MCF 10A (cell line): Measurements from ENCODE around the gene XYLT1. TPM values are rescaled to one million over a fixed set of nuclear protein-coding genes. Genes with fewer than 3 reads are reported as not detected.

Experiments used
- BruUV-seq: library from RNA; stranded (reverse); fragments of 400-500 nt; replicated peaks from 2 replicates; lab custom pipeline; 2021; lab: Mats Ljungman, UMichigan
- CTCF ChIA-PET: fragments of 300-600 bp; sonication (Branson Sonifier 250); formaldehyde crosslinking; extraction: SDS; loops from one replicate; lab custom pipeline; 2021; ENCODE audit warnings: antibody characterized with exemption, inconsistent platforms; lab: Yijun Ruan, JAX
- POLR2A ChIA-PET: fragments of 300-600, 350-650 bp; sonication (Branson Sonifier 250); formaldehyde crosslinking; extraction: SDS; loops from one replicate; lab custom pipeline; 2020; ENCODE audit warnings: antibody characterized with exemption, inconsistent platforms; lab: Yijun Ruan, JAX
- DNase-seq: peaks from one replicate; pipeline ENCODE4 v3.0.0-alpha.2; 2018; ENCODE audit not compliant: unreplicated experiment
- H3K27ac Mint-ChIP-seq: one replicate; pipeline ENCODE4 v1.8.0; 2022; ENCODE audit warnings: mild to moderate bottlenecking, low read depth, mixed read lengths; ENCODE audit not compliant: unreplicated experiment
- H3K27me3 Mint-ChIP-seq: one replicate; pipeline ENCODE4 v1.8.0; 2022; ENCODE audit warnings: mixed read lengths; ENCODE audit not compliant: insufficient read depth, unreplicated experiment
- H3K36me3 Mint-ChIP-seq: one replicate; pipeline ENCODE4 v1.8.0; 2022; ENCODE audit warnings: mild to moderate bottlenecking, moderate library complexity, mixed read lengths; ENCODE audit not compliant: insufficient read depth, unreplicated experiment
- H3K4me1 Mint-ChIP-seq: one replicate; pipeline ENCODE4 v1.8.0; 2022; ENCODE audit warnings: mixed read lengths; ENCODE audit not compliant: insufficient read depth, unreplicated experiment
- H3K4me3 Mint-ChIP-seq: one replicate; pipeline ENCODE4 v1.8.0; 2022; ENCODE audit warnings: mild to moderate bottlenecking, moderate library complexity, mixed read lengths; ENCODE audit not compliant: unreplicated experiment
- H3K9me3 Mint-ChIP-seq: one replicate; pipeline ENCODE4 v1.8.0; 2022; ENCODE audit warnings: mixed read lengths; ENCODE audit not compliant: unreplicated experiment
- CTCF ChIP-seq: fragments of 200-600 bp; IDR thresholded peaks from one replicate; pipeline ENCODE4 v1.8.0; 2022; ENCODE audit warnings: antibody characterized with exemption, mild to moderate bottlenecking; ENCODE audit not compliant: unreplicated experiment
- intact Hi-C: fragments of 100-400 bp; cut with micrococcal nuclease; formaldehyde crosslinking; loops from 2 replicates; pipeline ENCODE4 v1.14.1; 2022
- total RNA-seq: library from RNA; stranded (reverse); gene quantifications from 2 replicates; pipeline ENCODE4 v1.2.3, GENCODE V29; 2022

The XYLT1 gene
- total RNA-seq, 1 experiment from 2014 or later, result not detected

- ChIA-PET CTCF (no interaction called here), POLR2A (no interaction called here)
- H3K27ac Mint-ChIP-seq, result no peak overlapping the region
- no peak overlapping the region for H3K4me3 Mint-ChIP-seq
- H3K36me3 Mint-ChIP-seq, result no peaks in the 10 kb centered on the region
- intact Hi-C loops, result no loop called here
- TF ChIP-seq CTCF, result no peak
- no peaks in the 10 kb centered on the region for H3K4me1 Mint-ChIP-seq
- no TSS peak for BruUV-seq
- peaks cover 7% of the 10 kb centered on the region for H3K9me3 Mint-ChIP-seq
- no peaks in the 10 kb centered on the region for H3K27me3 Mint-ChIP-seq
- DNase-seq, result no peak
Measured at GRCh38 chr16:17348826-17349225, 121.9 kb downstream of the XYLT1 start.

- intact Hi-C loops, result no loop called here
- no peak for TF ChIP-seq CTCF
- ChIA-PET POLR2A (no interaction called here), CTCF (no interaction called here)
- Mint-ChIP-seq H3K27me3 (no peaks in the 10 kb centered on the region), H3K27ac (no peak overlapping the region), H3K36me3 (no peaks in the 10 kb centered on the region), H3K9me3 (peaks cover 7% of the 10 kb centered on the region), H3K4me3 (no peak overlapping the region), H3K4me1 (no peaks in the 10 kb centered on the region)
- BruUV-seq, result no TSS peak
- DNase-seq, result no peak
Measured at GRCh38 chr16:17348042-17348783, 122.5 kb downstream of the XYLT1 start.

- ChIA-PET POLR2A (no interaction called here), CTCF (no interaction called here)
- no peak overlapping the region for H3K27ac Mint-ChIP-seq
- H3K36me3 Mint-ChIP-seq, result no peaks in the 10 kb centered on the region
- H3K4me1 Mint-ChIP-seq, result no peaks in the 10 kb centered on the region
- H3K4me3 Mint-ChIP-seq, result no peak overlapping the region
- no peak for DNase-seq
- H3K27me3 Mint-ChIP-seq, result no peaks in the 10 kb centered on the region
- no peak for TF ChIP-seq CTCF
- intact Hi-C loops, result no loop called here
- no TSS peak for BruUV-seq
- peaks cover 7% of the 10 kb centered on the region for H3K9me3 Mint-ChIP-seq
Measured at GRCh38 chr16:17347624-17348023, 123.1 kb downstream of the XYLT1 start.

GRCh38 chr16:17346621-17347569 is 123.9 kb downstream of the XYLT1 start:
- Mint-ChIP-seq H3K9me3 (peaks cover 13% of the 10 kb centered on the region), H3K36me3 (no peaks in the 10 kb centered on the region), H3K4me3 (no peak overlapping the region), H3K27ac (no peak overlapping the region), H3K27me3 (no peaks in the 10 kb centered on the region), H3K4me1 (no peaks in the 10 kb centered on the region)
- intact Hi-C loops, result no loop called here
- ChIA-PET POLR2A (no interaction called here), CTCF (interaction anchor here (0.6 kb wide), 1 partner anchor 9 kb away, joined by 4 read pairs; no protein-coding TSS in a partner anchor)
- no peak for DNase-seq
- TF ChIP-seq CTCF, result no peak
- BruUV-seq, result no TSS peak
